ENCODE measurements around the gene SPINK5. TPM values are rescaled to one million over a fixed set of nuclear protein-coding genes. Genes with fewer than 3 reads are reported as not detected.
A peak's percentile ranks its signal among the peaks of the same experiment; 100 is the strongest.

Gene SPINK5
- total RNA-seq, 1 experiment from 2014 or later = not detected

GRCh38 chr5:148151872-148152271 is 88.1 kb downstream of the SPINK5 start:
- ChIA-PET POLR2A (ENCODE audit: unreplicated experiment) (no interaction called here), CTCF (no interaction called here)
- H3K27me3 ChIP-seq (ENCODE audit: low read length) = no peaks in the 10 kb centered on the region
- H3K4me3 ChIP-seq (ENCODE audit: low read length) = no peak overlapping the region
- H2AFZ ChIP-seq (ENCODE audit: low read length) = no peak overlapping the region
- peaks cover 29% of the 10 kb centered on the region for H3K4me1 ChIP-seq (ENCODE audit: insufficient read depth, low read length)
- peak overlapping the region; percentile 5; the same call in 1 of the 2 replicates for H3K4me2 ChIP-seq (ENCODE audit: low read length)
- no peaks in the 10 kb centered on the region for H4K20me1 ChIP-seq (ENCODE audit: low read length)
- TF ChIP-seq EZH2 (IDR thresholded peaks at IDR 0.05; ENCODE audit: low read length, unreplicated experiment) (no peak), CTCF (conservative IDR thresholded peaks at IDR 0.05; ENCODE audit: low read depth, low read length) (no peak), EZH2phosphoT487 (IDR thresholded peaks at IDR 0.05; ENCODE audit: borderline replicate concordance, low read length) (no peak)
- no peaks in the 10 kb centered on the region for H3K9me2 ChIP-seq (replicated peaks; ENCODE audit: low read length)
- intact Hi-C loops (cut with micrococcal nuclease) = loop anchor here (2.0 kb wide), 1 partner anchor 15 kb away; no protein-coding TSS in a partner anchor
- H3K36me3 ChIP-seq (ENCODE audit: low read depth, low read length) = no peaks in the 10 kb centered on the region
- no TSS peak for BruUV-seq (replicated peaks)
- no peaks in the 10 kb centered on the region for H3K79me2 ChIP-seq (ENCODE audit: low read length)
- DNase-seq (no peak), ATAC-seq (peak; percentile 68)
- no peak overlapping the region for H3K9ac ChIP-seq (ENCODE audit: low read length)
- H3F3A ChIP-seq (ENCODE audit: low read length, unreplicated experiment) = no peaks in the 10 kb centered on the region
- H3K27ac ChIP-seq (ENCODE audit: low read length) = no peak overlapping the region
- no peaks in the 10 kb centered on the region for H3K9me3 ChIP-seq (ENCODE audit: low read length)

GRCh38 chr5:148152781-148153180 is 89.0 kb downstream of the SPINK5 start:
- H3K4me2 ChIP-seq (ENCODE audit: low read length) = no peak overlapping the region
- BruUV-seq (replicated peaks) = no TSS peak
- H3K9ac ChIP-seq (ENCODE audit: low read length) = no peak overlapping the region
- ChIA-PET CTCF (no interaction called here), POLR2A (ENCODE audit: unreplicated experiment) (no interaction called here)
- ATAC-seq = no peak
- no peaks in the 10 kb centered on the region for H3K79me2 ChIP-seq (ENCODE audit: low read length)
- intact Hi-C loops (cut with micrococcal nuclease) = loop anchor here (2.0 kb wide), 1 partner anchor 14 kb away; no protein-coding TSS in a partner anchor
- no peaks in the 10 kb centered on the region for H4K20me1 ChIP-seq (ENCODE audit: low read length)
- H3K4me3 ChIP-seq (ENCODE audit: low read length) = no peak overlapping the region
- no peaks in the 10 kb centered on the region for H3F3A ChIP-seq (ENCODE audit: low read length, unreplicated experiment)
- H3K4me1 ChIP-seq (ENCODE audit: insufficient read depth, low read length) = peaks cover 20% of the 10 kb centered on the region
- no peaks in the 10 kb centered on the region for H3K9me3 ChIP-seq (ENCODE audit: low read length)
- H3K36me3 ChIP-seq (ENCODE audit: low read depth, low read length) = no peaks in the 10 kb centered on the region
- H3K27ac ChIP-seq (ENCODE audit: low read length) = no peak overlapping the region
- no peak overlapping the region for H2AFZ ChIP-seq (ENCODE audit: low read length)
- H3K9me2 ChIP-seq (replicated peaks; ENCODE audit: low read length) = no peaks in the 10 kb centered on the region
- H3K27me3 ChIP-seq (ENCODE audit: low read length) = no peaks in the 10 kb centered on the region
- TF ChIP-seq EZH2phosphoT487 (IDR thresholded peaks at IDR 0.05; ENCODE audit: borderline replicate concordance, low read length) (no peak), CTCF (conservative IDR thresholded peaks at IDR 0.05; ENCODE audit: low read depth, low read length) (no peak), EZH2 (IDR thresholded peaks at IDR 0.05; ENCODE audit: low read length, unreplicated experiment) (no peak)
- DNase-seq = no peak

- H3K27ac ChIP-seq (ENCODE audit: low read length) = no peak overlapping the region
- H3F3A ChIP-seq (ENCODE audit: low read length, unreplicated experiment) = no peaks in the 10 kb centered on the region
- no peaks in the 10 kb centered on the region for H3K27me3 ChIP-seq (ENCODE audit: low read length)
- DNase-seq (no peak), ATAC-seq (no peak)
- H3K4me3 ChIP-seq (ENCODE audit: low read length) = no peak overlapping the region
- H3K36me3 ChIP-seq (ENCODE audit: low read depth, low read length) = no peaks in the 10 kb centered on the region
- no peak overlapping the region for H3K9ac ChIP-seq (ENCODE audit: low read length)
- no TSS peak for BruUV-seq (replicated peaks)
- intact Hi-C loops (cut with micrococcal nuclease) = no loop called here
- no peak overlapping the region for H2AFZ ChIP-seq (ENCODE audit: low read length)
- H3K79me2 ChIP-seq (ENCODE audit: low read length) = no peaks in the 10 kb centered on the region
- no peaks in the 10 kb centered on the region for H3K9me3 ChIP-seq (ENCODE audit: low read length)
- no peak overlapping the region for H3K4me2 ChIP-seq (ENCODE audit: low read length)
- TF ChIP-seq CTCF (conservative IDR thresholded peaks at IDR 0.05; ENCODE audit: low read depth, low read length) (no peak), EZH2phosphoT487 (IDR thresholded peaks at IDR 0.05; ENCODE audit: borderline replicate concordance, low read length) (no peak), EZH2 (IDR thresholded peaks at IDR 0.05; ENCODE audit: low read length, unreplicated experiment) (no peak)
- peaks cover 7% of the 10 kb centered on the region for H3K4me1 ChIP-seq (ENCODE audit: insufficient read depth, low read length)
- no peaks in the 10 kb centered on the region for H4K20me1 ChIP-seq (ENCODE audit: low read length)
- no peaks in the 10 kb centered on the region for H3K9me2 ChIP-seq (replicated peaks; ENCODE audit: low read length)
- ChIA-PET POLR2A (ENCODE audit: unreplicated experiment) (no interaction called here), CTCF (no interaction called here)
Measured at GRCh38 chr5:148156609-148157008, 92.8 kb downstream of the SPINK5 start.
